ENCODE results near the gene ZNF512B. TPM values are rescaled to one million over a fixed set of nuclear protein-coding genes. Genes with fewer than 3 reads are reported as not detected.

Gene ZNF512B
- polyA plus RNA-seq, 3 donors: 0.10 to 2.6 TPM; not detected in 1

DNA sequence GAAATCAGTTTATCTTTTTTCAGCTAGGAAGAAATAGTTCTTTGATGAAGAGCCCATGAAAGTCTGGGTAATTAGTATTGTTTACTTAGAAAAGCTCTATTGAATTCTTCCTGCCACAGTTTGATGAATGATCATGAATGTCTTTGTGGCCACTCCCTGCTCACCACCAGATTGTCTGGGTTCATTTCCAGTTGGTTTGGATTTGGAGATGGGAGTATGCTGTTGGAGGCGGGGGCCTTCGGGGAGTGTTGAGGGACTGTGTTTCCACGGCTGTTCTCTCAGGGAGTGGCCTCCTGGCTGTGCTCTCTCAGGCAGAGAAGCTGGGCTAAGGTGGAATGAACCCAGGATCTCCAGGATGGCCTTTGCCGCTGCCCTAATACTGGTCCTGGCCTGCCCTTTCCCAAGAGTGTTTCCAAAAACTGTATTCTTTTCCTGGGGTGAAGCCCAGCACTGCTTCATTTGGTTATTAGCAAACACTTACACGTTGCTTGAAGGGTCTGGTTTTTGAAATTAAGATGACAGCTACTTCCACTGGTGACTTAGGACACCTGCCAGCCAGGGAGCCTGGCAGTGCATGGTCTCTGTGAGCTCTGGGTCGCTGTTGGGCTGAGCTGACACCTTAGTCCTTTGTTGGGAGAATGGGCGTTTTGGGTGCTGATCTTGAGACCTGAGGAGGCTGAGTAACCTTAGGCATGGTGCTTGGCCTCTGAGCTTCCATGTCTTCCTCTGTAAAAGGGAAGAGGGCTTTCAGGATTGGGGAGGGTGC is 34.4 kb upstream of the ZNF512B start:
- no peaks in the 10 kb centered on the region for H3K79me2 ChIP-seq (ENCODE audit: insufficient read depth, low read length)
- peaks cover 75 to 98% of the 10 kb centered on the region in 2 donors for H3K36me3 ChIP-seq (replicated peaks in 1 of 2; ENCODE audit: control insufficient read depth in 1 of 2, insufficient read depth in 2 of 2, low read length in 2 of 2)
- no peak overlapping the region for H3K9ac ChIP-seq (ENCODE audit: insufficient read depth, low read length, poor library complexity, severe bottlenecking)
- no peak overlapping the region for H2AFZ ChIP-seq (ENCODE audit: insufficient read depth, low read depth, low read length, poor library complexity, severe bottlenecking)
- intact Hi-C loops (cut with micrococcal nuclease): no loop called here
- no peak overlapping the region for H3K27ac ChIP-seq (ENCODE audit: low read depth in 1 of 2, low read length in 2 of 2)
- no peak overlapping the region for H3K4me3 ChIP-seq (replicated peaks in 1 of 3; ENCODE audit: low read depth in 2 of 3, low read length in 3 of 3)
- no peaks in the 10 kb centered on the region for H3K27me3 ChIP-seq (ENCODE audit: control insufficient read depth in 2 of 2, insufficient read depth in 2 of 2, low read length in 2 of 2)
- Mint-ChIP-seq H3K36me3 (peaks cover 72 to 96% of the 10 kb centered on the region in 2 donors), H3K4me1 (no peaks in the 10 kb centered on the region), H3K27ac (no peak overlapping the region), H3K9me3 (peaks cover 7 to 15% (median 10%) of the 10 kb centered on the region in 7 donors), H3K27me3 (ENCODE audit: low read depth in 3 of 3) (peaks cover 0 to 4% (median 0%) of the 10 kb centered on the region in 3 donors), H3K4me3 (no peak overlapping the region)
- WGBS (ENCODE audit: insufficient coverage): 100% methylated on average over 7 of the region's 7 CpGs
- no peak overlapping the region for H3K4me2 ChIP-seq (replicated peaks; ENCODE audit: extremely low read depth, low read length, poor library complexity, severe bottlenecking)
- DNase-seq: no peak
- H3K9me3 ChIP-seq (replicated peaks in 1 of 2; ENCODE audit: control insufficient read depth in 1 of 2, insufficient read depth in 1 of 2, low read length in 2 of 2): peaks cover 0 to 7% of the 10 kb centered on the region in 2 donors
- no peaks in the 10 kb centered on the region for H3K4me1 ChIP-seq (ENCODE audit: control insufficient read depth in 1 of 2, insufficient read depth in 2 of 2, low read length in 2 of 2)
- H4K20me1 ChIP-seq (ENCODE audit: insufficient read depth, low read length): peaks cover 35% of the 10 kb centered on the region
- TF ChIP-seq, protein P1, sequence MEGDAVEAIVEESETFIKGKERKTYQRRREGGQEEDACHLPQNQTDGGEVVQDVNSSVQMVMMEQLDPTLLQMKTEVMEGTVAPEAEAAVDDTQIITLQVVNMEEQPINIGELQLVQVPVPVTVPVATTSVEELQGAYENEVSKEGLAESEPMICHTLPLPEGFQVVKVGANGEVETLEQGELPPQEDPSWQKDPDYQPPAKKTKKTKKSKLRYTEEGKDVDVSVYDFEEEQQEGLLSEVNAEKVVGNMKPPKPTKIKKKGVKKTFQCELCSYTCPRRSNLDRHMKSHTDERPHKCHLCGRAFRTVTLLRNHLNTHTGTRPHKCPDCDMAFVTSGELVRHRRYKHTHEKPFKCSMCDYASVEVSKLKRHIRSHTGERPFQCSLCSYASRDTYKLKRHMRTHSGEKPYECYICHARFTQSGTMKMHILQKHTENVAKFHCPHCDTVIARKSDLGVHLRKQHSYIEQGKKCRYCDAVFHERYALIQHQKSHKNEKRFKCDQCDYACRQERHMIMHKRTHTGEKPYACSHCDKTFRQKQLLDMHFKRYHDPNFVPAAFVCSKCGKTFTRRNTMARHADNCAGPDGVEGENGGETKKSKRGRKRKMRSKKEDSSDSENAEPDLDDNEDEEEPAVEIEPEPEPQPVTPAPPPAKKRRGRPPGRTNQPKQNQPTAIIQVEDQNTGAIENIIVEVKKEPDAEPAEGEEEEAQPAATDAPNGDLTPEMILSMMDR (IDR thresholded peaks at IDR 0.05): no peak

DNA sequence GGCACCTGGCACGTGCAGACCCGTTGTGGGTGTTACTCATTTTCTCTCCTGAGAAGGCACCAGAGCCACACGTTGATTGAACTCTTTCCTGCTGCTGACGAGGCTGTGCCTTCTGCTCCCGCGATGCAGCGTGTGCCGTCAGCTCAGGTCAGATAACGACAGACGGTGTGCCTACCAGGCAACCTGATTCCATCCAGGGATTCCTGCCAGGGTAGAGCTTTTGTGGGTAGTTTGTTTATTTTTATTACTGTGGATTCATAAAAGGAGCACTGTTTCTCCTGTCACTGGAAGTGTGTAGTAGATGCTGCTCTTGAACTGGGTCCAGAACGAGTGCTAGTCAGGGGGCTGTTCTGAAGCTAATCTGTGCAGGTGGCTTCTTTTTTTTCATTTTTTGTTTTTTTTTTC is 31.9 kb upstream of the ZNF512B start:
- Mint-ChIP-seq H3K4me3 (no peak overlapping the region), H3K36me3 (peaks cover 77 to 98% of the 10 kb centered on the region in 2 donors), H3K4me1 (no peaks in the 10 kb centered on the region), H3K27ac (peak overlapping the region in 3 of 7 donors; percentile 5 to 30 (median 15)), H3K27me3 (ENCODE audit: low read depth in 3 of 3) (no peaks in the 10 kb centered on the region), H3K9me3 (no peaks in the 10 kb centered on the region)
- Histone ChIP-seq H3K4me2 (replicated peaks; ENCODE audit: extremely low read depth, low read length, poor library complexity, severe bottlenecking) (no peak overlapping the region), H3K4me1 (ENCODE audit: control insufficient read depth in 1 of 2, insufficient read depth in 2 of 2, low read length in 2 of 2) (no peaks in the 10 kb centered on the region), H3K4me3 (replicated peaks in 1 of 3; ENCODE audit: low read depth in 2 of 3, low read length in 3 of 3) (no peak overlapping the region), H3K9me3 (replicated peaks in 1 of 2; ENCODE audit: control insufficient read depth in 1 of 2, insufficient read depth in 1 of 2, low read length in 2 of 2) (no peaks in the 10 kb centered on the region), H2AFZ (ENCODE audit: insufficient read depth, low read depth, low read length, poor library complexity, severe bottlenecking) (no peak overlapping the region), H3K36me3 (replicated peaks in 1 of 2; ENCODE audit: control insufficient read depth in 1 of 2, insufficient read depth in 2 of 2, low read length in 2 of 2) (peaks cover 77 to 98% of the 10 kb centered on the region in 2 donors), H3K27ac (ENCODE audit: low read depth in 1 of 2, low read length in 2 of 2) (no peak overlapping the region), H4K20me1 (ENCODE audit: insufficient read depth, low read length) (peaks cover 27% of the 10 kb centered on the region), H3K9ac (ENCODE audit: insufficient read depth, low read length, poor library complexity, severe bottlenecking) (no peak overlapping the region), H3K79me2 (ENCODE audit: insufficient read depth, low read length) (no peaks in the 10 kb centered on the region), H3K27me3 (ENCODE audit: control insufficient read depth in 2 of 2, insufficient read depth in 2 of 2, low read length in 2 of 2) (no peaks in the 10 kb centered on the region)
- WGBS (ENCODE audit: insufficient coverage): 96% methylated on average over 7 of the region's 11 CpGs
- no peak for DNase-seq
- TF ChIP-seq, protein P1 (IDR thresholded peaks at IDR 0.05): no peak
- intact Hi-C loops (cut with micrococcal nuclease): no loop called here
